Fibroblast of peridontal ligament (primary cell): Measurements from ENCODE around the gene CPM.
"Not testable (repeated sequence)": the region's sequence is repeated elsewhere in the genome, so short reads cannot be mapped to it uniquely, and the experiment has no call there.

Experiments
- DNase-seq: peaks from one replicate; pipeline ENCODE4 v3.0.0-alpha.2; 2010; ENCODE audit errors: extremely low read depth

CPM gene

GRCh38 chr12:68807274-68807575 lies 125.7 kb downstream of the CPM start:
- not testable (repeated sequence) for DNase-seq

- DNase-seq: no peak
Observed at GRCh38 chr12:68806488-68807237, 126.3 kb downstream of the CPM start.

- no peak for DNase-seq
Observed at GRCh38 chr12:68805592-68806120, 127.3 kb downstream of the CPM start.

GRCh38 chr12:68804657-68805591 lies 128.0 kb downstream of the CPM start:
- no peak for DNase-seq

GRCh38 chr12:68803948-68804656 lies 128.9 kb downstream of the CPM start:
- DNase-seq: no peak

- peak; percentile 93 for DNase-seq
Observed at GRCh38 chr12:68802911-68803651, 129.9 kb downstream of the CPM start.

- not testable (repeated sequence) for DNase-seq
Observed at GRCh38 chr12:68802372-68802745, 130.6 kb downstream of the CPM start.
